A549 (cell line): Measurements from ENCODE around the gene MINDY3. TPM values are rescaled to one million over a fixed set of nuclear protein-coding genes. Genes with fewer than 3 reads are reported as not detected.

Source experiments
- ATAC-seq, 2 experiments: fragments of 200-7000 bp in 1 of 2; fragments of >200 bp in 1 of 2; cut with Nextera tagmentation in 1 of 2; cut with Tn5 transposase in 1 of 2; 3 replicates each; pipeline versions ENCODE4 v1.8.0 to v1.9.1; 2018 to 2020; ENCODE audit warnings: mild to moderate bottlenecking in 1 of 2, moderate library complexity in 1 of 2
- CTCF ChIA-PET: fragments of 300-600 bp; sonication (Branson Sonifier 250); formaldehyde crosslinking; extraction: SDS; loops from one replicate; lab custom pipeline; 2021; ENCODE audit warnings: antibody characterized with exemption, inconsistent platforms; lab: Yijun Ruan, JAX
- POLR2A ChIA-PET: fragments of 350-600 bp; formaldehyde crosslinking; extraction: SDS; loops from one replicate; lab custom pipeline; 2021; ENCODE audit warnings: antibody characterized with exemption, inconsistent platforms; lab: Yijun Ruan, JAX
- DNase-seq, 2 experiments: peaks; one replicate each; pipeline versions ENCODE4 v3.0.0 to v3.0.0-alpha.2; 2011 to 2016; ENCODE audit warnings: low read depth in 1 of 2, low spot score in 1 of 2
- FAIRE-seq: peaks from 2 replicates; lab custom pipeline; 2011; peaks lifted over from hg19 to GRCh38; lab: Jason Lieb, UNC
- H3K27ac ChIP-seq, 2 experiments: fragments of >200 bp; sonication (Bioruptor Twin); formaldehyde crosslinking; 3 replicates each; pipeline ENCODE4 v1.5.1; 2016 to 2017
- H3K4me1 ChIP-seq: fragments of >200 bp; sonication (Bioruptor Twin); formaldehyde crosslinking; 3 replicates; pipeline ENCODE4 v1.6.1; 2016
- H3K4me2 ChIP-seq: fragments of >200 bp; sonication (Bioruptor Twin); formaldehyde crosslinking; 3 replicates; pipeline ENCODE4 v1.6.1; 2016
- H3K4me3 ChIP-seq: fragments of >200 bp; sonication (Bioruptor Twin); formaldehyde crosslinking; 3 replicates; pipeline ENCODE4 v1.5.1; 2016
- H3K9me3 ChIP-seq: fragments of >200 bp; sonication (Bioruptor Twin); formaldehyde crosslinking; 3 replicates; pipeline ENCODE4 v1.6.1; 2016
- BHLHE40 ChIP-seq: IDR thresholded peaks from 2 replicates; pipeline ENCODE4 v1.6.1; 2012; ENCODE audit warnings: low read depth, low read length, inconsistent platforms
- CBX8 ChIP-seq: fragments of 200-600 bp; sonication (generic); IDR thresholded peaks from 2 replicates; pipeline ENCODE4 v1.6.1; 2016
- CHD2 ChIP-seq: fragments of 150-350 bp; IDR thresholded peaks from 2 replicates; pipeline ENCODE4 v1.6.1; 2014; ENCODE audit warnings: low read length; ENCODE audit not compliant: partially characterized antibody
- CHD4 ChIP-seq: fragments of 200-600 bp; sonication (generic); IDR thresholded peaks from 2 replicates; pipeline ENCODE4 v1.6.1; 2016; ENCODE audit warnings: antibody characterized with exemption, mild to moderate bottlenecking, borderline replicate concordance
- EHMT2 ChIP-seq: fragments of 200-600 bp; sonication (generic); IDR thresholded peaks from 2 replicates; pipeline ENCODE4 v1.6.1; 2016; ENCODE audit warnings: antibody characterized with exemption, low read depth, mild to moderate bottlenecking, moderate library complexity
- EP300 ChIP-seq, 2 experiments: fragments of >200 bp; sonication (Bioruptor Twin); formaldehyde crosslinking; IDR thresholded peaks; 2 replicates in 1 of 2; 3 replicates in 1 of 2; pipeline ENCODE4 v1.6.1; 2016 to 2017
- FOSB ChIP-seq: fragments of 250-450 bp; sonication (Bioruptor Pico); IDR thresholded peaks from 2 replicates; pipeline ENCODE4 v1.5.0; 2020; ENCODE audit warnings: mild to moderate bottlenecking, moderate library complexity
- FOXS1 ChIP-seq: fragments of 250-450 bp; sonication (Bioruptor Pico); IDR thresholded peaks from 2 replicates; pipeline ENCODE4 v1.5.0; 2020; ENCODE audit warnings: mild to moderate bottlenecking, moderate library complexity
- GATA3 ChIP-seq: IDR thresholded peaks from 2 replicates; pipeline ENCODE4 v1.6.1; 2012; ENCODE audit warnings: borderline replicate concordance
- HOXB13 ChIP-seq: fragments of 250-450 bp; sonication (Bioruptor Pico); IDR thresholded peaks from 2 replicates; pipeline ENCODE4 v1.5.0; 2020; ENCODE audit warnings: low read depth, mild to moderate bottlenecking, moderate library complexity
- JUNB ChIP-seq: fragments of >200 bp; sonication (Bioruptor Twin); formaldehyde crosslinking; IDR thresholded peaks from 2 replicates; pipeline ENCODE4 v1.6.1; 2016
- MAFK ChIP-seq: fragments of 450-650 bp; IDR thresholded peaks from 2 replicates; pipeline ENCODE4 v1.6.1; 2014; ENCODE audit not compliant: partially characterized antibody
- NFE2L2 ChIP-seq: fragments of 150-350 bp; conservative IDR thresholded peaks from 2 replicates; pipeline ENCODE4 v1.6.1; 2014; ENCODE audit warnings: low read length
- NPAS2 ChIP-seq: fragments of 250-450 bp; sonication (Bioruptor Pico); IDR thresholded peaks from 2 replicates; pipeline ENCODE4 v1.8.0; 2022; ENCODE audit warnings: mild to moderate bottlenecking, moderate library complexity, borderline replicate concordance
- POLR2A ChIP-seq: IDR thresholded peaks from 2 replicates; pipeline ENCODE4 v1.6.1; 2012; ENCODE audit warnings: mild to moderate bottlenecking, low read length
- RAD21 ChIP-seq, 2 experiments: fragments of >200 bp in 1 of 2; sonication (Bioruptor Twin) in 1 of 2; formaldehyde crosslinking in 1 of 2; IDR thresholded peaks in 1 of 2; conservative IDR thresholded peaks in 1 of 2; 2 replicates in 1 of 2; 3 replicates in 1 of 2; pipeline ENCODE4 v1.6.1; 2012 to 2018; ENCODE audit warnings: inconsistent platforms in 1 of 2
- RARB ChIP-seq: fragments of 250-450 bp; sonication (Bioruptor Pico); IDR thresholded peaks from 2 replicates; pipeline ENCODE4 v1.8.0; 2021; ENCODE audit warnings: mild to moderate bottlenecking, moderate library complexity
- RFX5 ChIP-seq: fragments of 450-650 bp; IDR thresholded peaks from 2 replicates; pipeline ENCODE4 v1.7.1; 2014; ENCODE audit warnings: antibody characterized with exemption, mild to moderate bottlenecking, moderate library complexity
- SMC3 ChIP-seq: fragments of >200 bp; sonication (Bioruptor Twin); formaldehyde crosslinking; IDR thresholded peaks from 3 replicates; pipeline ENCODE4 v1.6.1; 2018; ENCODE audit warnings: inconsistent platforms
- TP53 ChIP-seq: fragments of 250-450 bp; sonication (Bioruptor Pico); IDR thresholded peaks from 2 replicates; pipeline ENCODE4 v1.5.0; 2021; ENCODE audit warnings: mild to moderate bottlenecking, moderate library complexity
- WGBS: methylation state at CpG from one replicate; pipeline ENCODE4 v1.1.6; 2017; ENCODE audit errors: missing lambda C conversion rate; 5-methylcytosine and 5-hydroxymethylcytosine counted together
- polyA plus RNA-seq, 4 experiments: library from polyadenylated mRNA; depleted of rRNA in 3 of 4; stranded (reverse); fragments of >200 nt; fragmentation: RNase III in 1 of 4; extraction: RNeasy Plus Mini Kit Qiagen cat#74134 plus additional on column Dnase treatment in 1 of 4; gene quantifications; 2 replicates in 3 of 4; 3 replicates in 1 of 4; pipeline ENCODE4 v1.2.3, GENCODE V29; 2011 to 2017
- TF ChIP-seq, protein P1 (sequence below): fragments of >200 bp; sonication (Bioruptor Twin); formaldehyde crosslinking; IDR thresholded peaks from 3 replicates; pipeline ENCODE4 v1.5.1; 2016
- TF ChIP-seq, protein P2 (sequence below): fragments of 450-650 bp; IDR thresholded peaks from 2 replicates; pipeline ENCODE4 v1.6.1; 2014; ENCODE audit warnings: antibody characterized with exemption
- TF ChIP-seq, protein P3 (sequence below): fragments of >200 bp; sonication (Bioruptor Twin); formaldehyde crosslinking; IDR thresholded peaks from 2 replicates; pipeline ENCODE4 v1.6.1; 2016
- TF ChIP-seq, protein P4 (sequence below): IDR thresholded peaks from 2 replicates; pipeline ENCODE4 v1.6.1; 2012; ENCODE audit warnings: low read depth, borderline replicate concordance
- TF ChIP-seq, protein P5 (sequence below): IDR thresholded peaks from 2 replicates; pipeline ENCODE4 v1.6.1; 2012

Gene MINDY3
- polyA plus RNA-seq, 2 of the 4 experiments (the other 2 are of a cell fraction): 14.4 to 25.3 TPM

DNA sequence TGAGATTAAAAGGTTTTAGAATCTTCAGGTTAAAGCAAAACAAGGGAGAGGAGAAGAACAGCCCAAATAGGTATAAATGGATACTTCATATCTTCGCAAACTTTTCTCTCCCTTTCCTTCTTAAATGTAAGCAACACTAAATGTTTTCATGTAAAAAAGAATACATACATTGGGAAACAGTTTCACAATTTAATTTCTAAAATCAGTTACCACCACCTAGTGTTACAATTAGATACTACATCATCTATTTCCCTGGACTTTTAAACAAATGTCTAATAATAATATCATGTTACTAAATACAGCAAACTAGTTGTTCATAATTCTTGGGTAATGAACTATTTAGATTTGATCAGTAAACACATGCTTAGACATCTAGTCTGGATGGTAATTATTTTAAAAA lies 35.8 kb downstream of the MINDY3 start (continued):
- no peak for TF ChIP-seq FOSB (CRISPR knock-in tag)
- TF ChIP-seq TP53 (CRISPR knock-in tag): no peak
- peak; percentile 38; the same call in 2 of the 3 replicates for TF ChIP-seq SMC3
- no peak for TF ChIP-seq JUNB

DNA sequence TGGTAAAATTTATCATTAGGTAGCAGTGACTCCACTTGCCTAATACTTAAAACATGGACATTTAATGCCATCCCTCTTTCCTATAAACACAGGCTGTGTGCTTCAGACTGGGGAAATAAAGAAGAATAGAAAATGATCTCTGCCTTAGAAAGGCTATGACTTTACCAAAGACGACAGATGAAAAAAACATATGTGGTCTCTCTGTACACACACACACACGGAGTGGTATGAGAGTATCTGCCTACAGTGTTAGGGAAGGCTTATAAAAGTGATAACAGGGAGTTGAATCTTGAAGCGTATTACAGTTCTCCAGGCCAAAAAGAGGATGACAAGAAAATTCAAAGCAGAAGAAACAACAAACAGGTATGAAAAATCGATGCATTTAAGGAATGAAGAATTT lies 38.2 kb downstream of the MINDY3 start:
- no peak for ATAC-seq
- Histone ChIP-seq H3K9me3 (no peaks in the 10 kb centered on the region), H3K4me2 (no peak overlapping the region), H3K4me1 (no peaks in the 10 kb centered on the region), H3K27ac (no peak overlapping the region), H3K4me3 (no peak overlapping the region)
- TF ChIP-seq NFE2L2: no peak
- TF ChIP-seq TP53 (CRISPR knock-in tag): no peak
- TF ChIP-seq, protein P1, sequence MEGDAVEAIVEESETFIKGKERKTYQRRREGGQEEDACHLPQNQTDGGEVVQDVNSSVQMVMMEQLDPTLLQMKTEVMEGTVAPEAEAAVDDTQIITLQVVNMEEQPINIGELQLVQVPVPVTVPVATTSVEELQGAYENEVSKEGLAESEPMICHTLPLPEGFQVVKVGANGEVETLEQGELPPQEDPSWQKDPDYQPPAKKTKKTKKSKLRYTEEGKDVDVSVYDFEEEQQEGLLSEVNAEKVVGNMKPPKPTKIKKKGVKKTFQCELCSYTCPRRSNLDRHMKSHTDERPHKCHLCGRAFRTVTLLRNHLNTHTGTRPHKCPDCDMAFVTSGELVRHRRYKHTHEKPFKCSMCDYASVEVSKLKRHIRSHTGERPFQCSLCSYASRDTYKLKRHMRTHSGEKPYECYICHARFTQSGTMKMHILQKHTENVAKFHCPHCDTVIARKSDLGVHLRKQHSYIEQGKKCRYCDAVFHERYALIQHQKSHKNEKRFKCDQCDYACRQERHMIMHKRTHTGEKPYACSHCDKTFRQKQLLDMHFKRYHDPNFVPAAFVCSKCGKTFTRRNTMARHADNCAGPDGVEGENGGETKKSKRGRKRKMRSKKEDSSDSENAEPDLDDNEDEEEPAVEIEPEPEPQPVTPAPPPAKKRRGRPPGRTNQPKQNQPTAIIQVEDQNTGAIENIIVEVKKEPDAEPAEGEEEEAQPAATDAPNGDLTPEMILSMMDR: no peak
- no peak for TF ChIP-seq RAD21 (conservative IDR thresholded peaks at IDR 0.05 in 1 of 2, IDR thresholded peaks at IDR 0.05 in 1 of 2)
- no peak for TF ChIP-seq GATA3
- no peak for TF ChIP-seq SMC3
- no peak for TF ChIP-seq CHD4
- no peak for TF ChIP-seq BHLHE40
- no peak for TF ChIP-seq POLR2A
- FAIRE-seq: no peak
- ChIA-PET CTCF (no interaction called here), POLR2A (no interaction called here)
- no peak for DNase-seq
- 81% methylated on average over 4 of the region's 4 CpGs for WGBS

DNA sequence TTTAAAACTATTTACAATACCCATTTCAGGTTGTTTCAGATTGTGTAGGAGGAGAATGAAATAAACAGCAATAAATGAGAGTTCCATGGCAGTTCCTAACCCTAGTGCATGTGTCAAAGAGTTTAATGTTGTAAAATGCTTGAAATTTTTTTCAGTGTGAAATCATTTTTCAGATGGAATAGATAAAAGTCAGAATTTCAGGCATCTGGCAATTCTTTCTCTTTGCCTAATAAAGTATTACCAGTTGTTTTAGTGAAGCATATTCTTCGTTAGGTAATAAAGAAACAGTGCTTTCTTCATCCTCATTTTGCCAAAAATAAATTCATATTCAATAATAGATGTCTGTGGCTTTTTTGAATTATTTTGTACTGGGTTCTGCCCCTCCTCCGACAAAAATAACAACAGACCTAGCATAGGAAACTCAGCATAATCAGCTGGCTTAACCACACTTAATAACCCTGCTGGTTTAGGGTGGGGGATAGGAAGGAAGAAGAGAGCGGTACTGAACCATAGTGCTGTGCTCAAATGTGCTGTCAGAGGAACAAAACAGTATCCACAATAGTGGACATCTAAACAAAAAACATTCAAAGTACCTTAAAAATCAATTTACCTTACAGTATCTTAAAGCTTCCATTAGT lies 39.1 kb downstream of the MINDY3 start:
- H3K27ac ChIP-seq: no peak overlapping the region
- no peaks in the 10 kb centered on the region for H3K9me3 ChIP-seq
- TF ChIP-seq FOSB (CRISPR knock-in tag): no peak
- TF ChIP-seq MAFK: no peak
- no peak for TF ChIP-seq EP300 (IDR thresholded peaks at IDR 0.05)
- no peak for TF ChIP-seq NPAS2 (CRISPR knock-in tag)
- TF ChIP-seq CBX8: no peak
- TF ChIP-seq GATA3: no peak
- TF ChIP-seq, protein P2, sequence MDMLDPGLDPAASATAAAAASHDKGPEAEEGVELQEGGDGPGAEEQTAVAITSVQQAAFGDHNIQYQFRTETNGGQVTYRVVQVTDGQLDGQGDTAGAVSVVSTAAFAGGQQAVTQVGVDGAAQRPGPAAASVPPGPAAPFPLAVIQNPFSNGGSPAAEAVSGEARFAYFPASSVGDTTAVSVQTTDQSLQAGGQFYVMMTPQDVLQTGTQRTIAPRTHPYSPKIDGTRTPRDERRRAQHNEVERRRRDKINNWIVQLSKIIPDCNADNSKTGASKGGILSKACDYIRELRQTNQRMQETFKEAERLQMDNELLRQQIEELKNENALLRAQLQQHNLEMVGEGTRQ: no peak
- TF ChIP-seq HOXB13 (CRISPR knock-in tag): no peak
- no peak for TF ChIP-seq CHD2
- TF ChIP-seq, all 56 proteins: peak for 0
- FAIRE-seq: no peak
- no peak for ATAC-seq
- no peak for DNase-seq
- Histone ChIP-seq H3K4me2 (no peak overlapping the region), H3K4me1 (no peaks in the 10 kb centered on the region), H3K4me3 (no peak overlapping the region)
- WGBS: 91% methylated on average over 3 of the region's 3 CpGs
- ChIA-PET POLR2A (no interaction called here), CTCF (no interaction called here)

DNA sequence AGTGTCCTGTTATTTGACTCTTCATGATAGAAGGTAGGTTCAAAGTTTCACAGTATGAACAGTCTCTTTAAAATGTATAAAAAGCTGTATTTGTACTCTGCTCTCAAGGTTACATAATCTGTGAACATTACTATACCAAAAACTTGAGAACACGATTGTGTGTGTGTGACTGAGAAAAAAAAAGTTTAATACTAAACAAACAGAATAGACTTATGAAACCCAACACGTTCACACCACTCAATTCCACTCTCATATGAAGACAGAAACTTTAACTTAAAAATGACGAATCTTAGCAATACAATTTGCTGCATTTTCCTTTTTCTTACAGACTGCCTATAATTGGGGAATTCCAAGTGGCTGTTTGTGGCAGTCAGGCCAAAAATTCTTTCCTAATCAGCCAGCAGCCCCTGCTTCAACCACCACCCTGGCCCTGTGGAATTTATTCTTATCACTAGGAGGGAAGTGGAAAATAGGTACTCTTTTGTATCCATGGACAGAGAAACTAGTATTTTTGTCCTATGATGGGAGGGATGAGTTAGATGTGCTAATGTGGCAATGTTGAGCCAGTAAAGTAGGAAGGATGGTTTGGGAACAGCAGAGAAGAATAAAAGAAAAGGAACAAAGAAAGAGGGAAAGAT lies 42.8 kb downstream of the MINDY3 start:
- ChIA-PET CTCF (no interaction called here), POLR2A (no interaction called here)
- ATAC-seq: no peak
- no peak overlapping the region for H3K4me3 ChIP-seq
- TF ChIP-seq, protein P3, sequence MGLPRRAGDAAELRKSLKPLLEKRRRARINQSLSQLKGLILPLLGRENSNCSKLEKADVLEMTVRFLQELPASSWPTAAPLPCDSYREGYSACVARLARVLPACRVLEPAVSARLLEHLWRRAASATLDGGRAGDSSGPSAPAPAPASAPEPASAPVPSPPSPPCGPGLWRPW: no peak
- TF ChIP-seq, protein P4, sequence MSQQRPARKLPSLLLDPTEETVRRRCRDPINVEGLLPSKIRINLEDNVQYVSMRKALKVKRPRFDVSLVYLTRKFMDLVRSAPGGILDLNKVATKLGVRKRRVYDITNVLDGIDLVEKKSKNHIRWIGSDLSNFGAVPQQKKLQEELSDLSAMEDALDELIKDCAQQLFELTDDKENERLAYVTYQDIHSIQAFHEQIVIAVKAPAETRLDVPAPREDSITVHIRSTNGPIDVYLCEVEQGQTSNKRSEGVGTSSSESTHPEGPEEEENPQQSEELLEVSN: no peak
- no peak for TF ChIP-seq EP300 (IDR thresholded peaks at IDR 0.05)
- TF ChIP-seq RARB (CRISPR knock-in tag): no peak
- no peak for TF ChIP-seq RFX5
- no peak for TF ChIP-seq FOXS1 (CRISPR knock-in tag)
- TF ChIP-seq, protein P5, sequence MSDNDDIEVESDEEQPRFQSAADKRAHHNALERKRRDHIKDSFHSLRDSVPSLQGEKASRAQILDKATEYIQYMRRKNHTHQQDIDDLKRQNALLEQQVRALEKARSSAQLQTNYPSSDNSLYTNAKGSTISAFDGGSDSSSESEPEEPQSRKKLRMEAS: no peak
- TF ChIP-seq EHMT2: no peak
- no peaks in the 10 kb centered on the region for H3K4me1 ChIP-seq
- H3K9me3 ChIP-seq: no peaks in the 10 kb centered on the region
- H3K27ac ChIP-seq: no peak overlapping the region
- peak; percentile 68 for FAIRE-seq
- 81% methylated on average over 3 of the region's 3 CpGs for WGBS
- no peak for DNase-seq
- H3K4me2 ChIP-seq: no peak overlapping the region
